GM21786 (cell line): ENCODE data around the gene SLC7A6OS.

Experiments
- ATAC-seq: cut with Tn5 transposase; IDR thresholded peaks from one replicate; pipeline ENCODE4 v1.9.1; 2021; ENCODE audit not compliant: unreplicated experiment

SLC7A6OS gene

GRCh38 chr16:68282064-68282452 lies 28.7 kb downstream of the SLC7A6OS start:
- no peak for ATAC-seq

GRCh38 chr16:68281368-68282063 lies 29.2 kb downstream of the SLC7A6OS start:
- no peak for ATAC-seq

GRCh38 chr16:68279726-68280558 lies 30.8 kb downstream of the SLC7A6OS start:
- no peak for ATAC-seq

DNA sequence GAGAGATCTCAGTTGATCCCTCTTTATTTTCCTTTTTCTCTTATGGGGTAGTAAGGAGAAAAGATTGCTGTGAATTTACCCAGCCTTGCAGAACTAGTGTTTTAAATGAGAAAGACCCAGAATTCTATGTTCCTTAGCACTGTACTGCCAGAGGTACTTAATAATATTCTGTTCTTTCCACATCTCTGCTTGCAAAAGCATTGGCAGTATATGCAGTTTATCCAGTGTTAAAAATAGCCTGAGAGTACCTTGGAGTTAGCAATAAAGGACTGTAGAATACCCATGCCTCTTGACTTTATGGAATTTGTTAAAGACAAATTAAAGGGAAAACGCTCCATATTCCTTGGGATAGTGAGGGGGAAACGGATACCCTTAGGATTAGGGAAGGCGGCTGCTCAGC lies 34.5 kb downstream of the SLC7A6OS start:
- no peak for ATAC-seq

DNA sequence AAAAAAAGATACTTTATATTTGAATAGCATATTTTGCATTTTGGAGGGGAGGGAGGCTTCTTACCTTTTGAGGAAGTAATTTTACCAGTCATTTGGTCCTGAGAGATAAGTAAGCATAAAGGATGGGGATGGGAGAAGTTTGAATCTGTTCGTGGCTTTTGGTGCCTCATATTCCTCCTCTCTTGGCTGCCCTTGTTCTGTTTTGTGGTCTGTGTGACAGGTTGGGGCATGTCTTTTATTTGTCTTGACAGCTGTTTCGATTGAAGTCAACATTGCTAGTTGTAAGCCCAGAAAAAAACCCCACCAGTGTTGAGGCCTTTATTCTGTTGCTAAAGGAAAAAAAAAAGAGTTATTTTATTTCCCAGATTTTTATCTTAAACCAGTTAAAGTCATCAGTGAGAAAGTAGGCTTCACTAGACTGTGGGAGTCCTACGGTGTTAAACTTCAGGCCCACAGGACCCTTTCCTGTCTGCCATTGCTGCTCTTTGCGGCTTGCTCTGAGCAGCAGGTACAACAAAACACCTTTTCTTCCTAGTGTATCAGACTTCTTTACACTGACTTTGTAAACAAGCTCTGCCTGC lies 35.0 kb downstream of the SLC7A6OS start:
- peak; percentile 64 for ATAC-seq

GRCh38 chr16:68274441-68274840 lies 36.3 kb downstream of the SLC7A6OS start:
- ATAC-seq, result no peak

GRCh38 chr16:68273896-68274295 lies 36.9 kb downstream of the SLC7A6OS start:
- no peak for ATAC-seq

DNA sequence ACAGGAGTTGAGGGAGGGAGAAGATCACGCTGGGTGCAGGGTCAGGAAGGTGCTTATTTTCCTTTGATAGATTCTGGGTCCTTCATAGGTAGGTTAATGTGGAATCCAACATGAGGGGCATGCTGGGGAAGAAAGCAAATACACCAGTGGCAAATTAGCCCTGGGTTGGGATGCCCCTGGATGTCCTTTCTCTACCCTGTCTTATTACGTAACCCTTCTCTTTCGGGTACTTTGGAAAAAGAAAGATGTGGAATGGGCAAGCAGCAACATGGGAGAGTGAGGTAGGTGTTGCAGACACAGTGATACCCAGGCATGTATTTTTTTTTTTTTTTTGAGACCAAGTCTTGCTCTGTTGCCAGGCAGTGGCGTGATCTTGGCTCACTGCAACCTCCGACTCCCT lies 37.3 kb downstream of the SLC7A6OS start:
- ATAC-seq, result no peak

GRCh38 chr16:68272507-68273209 lies 38.1 kb downstream of the SLC7A6OS start:
- ATAC-seq, result no peak

DNA sequence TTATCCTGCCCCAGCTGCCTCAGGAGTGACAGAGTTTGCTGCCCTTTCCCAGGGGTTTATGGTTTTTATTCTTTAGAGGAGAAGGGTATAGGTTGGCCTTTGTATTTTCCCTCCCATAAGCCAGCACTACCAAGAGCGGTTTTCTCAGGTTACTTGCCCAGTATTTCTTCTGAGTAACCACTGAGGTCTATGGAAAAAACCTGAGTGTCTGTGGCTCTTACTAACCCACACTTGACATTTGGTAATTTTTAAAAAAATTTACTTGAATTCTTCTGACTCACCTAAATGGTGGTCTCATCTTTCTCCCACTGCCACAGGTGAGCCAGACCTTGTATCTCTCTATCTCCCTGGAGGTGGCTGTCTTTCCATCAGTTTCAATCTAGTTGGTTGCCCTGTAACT lies 40.4 kb downstream of the SLC7A6OS start:
- no peak for ATAC-seq

DNA sequence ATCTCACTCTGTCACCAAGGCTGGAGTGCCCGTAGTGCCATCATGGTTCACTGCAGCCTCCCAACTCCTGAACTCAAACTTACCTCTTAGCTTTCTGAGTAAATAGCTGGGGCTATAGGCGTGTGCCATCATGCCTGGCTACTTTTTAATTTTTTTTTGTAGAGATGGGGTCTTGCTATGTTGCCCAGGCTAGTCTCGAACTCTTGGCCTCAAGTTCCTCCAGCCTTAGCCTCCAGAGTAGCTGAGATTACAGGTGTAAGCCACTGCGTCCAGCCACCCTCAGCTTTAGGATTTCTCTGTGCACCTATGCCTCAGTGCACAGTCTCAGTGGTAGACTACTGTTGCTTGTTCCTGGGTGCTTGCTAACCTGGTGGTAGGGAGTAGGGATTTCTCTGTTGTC lies 41.0 kb downstream of the SLC7A6OS start:
- ATAC-seq, result no peak

GRCh38 chr16:68267612-68268405 lies 42.9 kb downstream of the SLC7A6OS start:
- ATAC-seq, result no peak

- ATAC-seq, result no peak
These were observed 45.4 kb downstream of the SLC7A6OS start for GRCh38 chr16:68265078-68265920.

DNA sequence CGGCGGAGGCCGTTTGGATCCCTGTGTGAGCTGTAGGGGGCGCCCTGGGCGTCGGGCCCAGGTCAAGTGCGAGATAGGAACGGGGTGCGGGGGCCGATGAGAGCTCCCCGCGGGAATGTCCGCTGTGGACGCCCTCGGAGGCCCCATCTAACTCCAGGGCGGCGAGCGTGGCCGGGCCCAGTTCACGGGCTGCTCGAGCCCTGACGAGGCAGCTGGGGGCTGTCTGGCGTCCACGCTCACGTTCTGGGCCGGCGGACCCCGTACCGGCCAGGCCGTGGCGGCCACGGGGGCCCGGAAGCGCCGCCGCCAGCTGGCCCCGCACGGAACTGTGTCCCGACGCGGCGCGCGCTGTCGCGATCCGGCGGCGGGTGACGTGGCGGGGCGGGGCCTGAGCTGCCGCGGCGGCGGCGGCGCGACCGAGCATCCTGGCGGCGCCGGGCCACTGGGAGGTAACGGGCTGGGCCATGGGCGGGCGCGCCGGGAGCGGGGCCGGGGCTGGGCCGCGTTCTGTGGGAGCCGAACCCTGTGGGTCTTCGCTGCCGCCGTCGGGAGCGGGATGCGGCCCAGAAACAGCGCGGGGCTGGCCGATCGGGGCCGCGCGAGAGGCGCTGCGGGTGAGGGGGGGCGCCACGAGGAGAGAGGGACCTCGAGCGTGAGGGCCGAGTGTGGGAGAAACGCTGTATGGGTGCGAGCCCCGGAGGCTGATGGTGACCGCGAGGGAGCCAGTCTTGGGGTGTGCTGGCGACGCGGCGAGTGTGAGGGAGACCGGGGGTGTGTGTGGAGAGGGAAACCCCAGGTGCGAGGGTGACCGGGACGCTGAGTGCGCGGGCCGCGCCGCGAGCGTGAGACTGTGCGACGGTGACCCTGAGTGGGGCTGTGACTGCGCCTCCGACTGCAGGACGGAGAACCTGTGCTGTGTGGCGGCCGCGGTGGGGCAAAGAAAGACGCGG lies 46.3 kb downstream of the SLC7A6OS start, which contains the start of gene SLC7A6:
Gene SLC7A6, plus strand, starts transcription at position 399 of the 950 bp plus-strand sequence. CDS start 10,201 bp downstream, outside the sequence.
- peak; percentile 49 for ATAC-seq

DNA sequence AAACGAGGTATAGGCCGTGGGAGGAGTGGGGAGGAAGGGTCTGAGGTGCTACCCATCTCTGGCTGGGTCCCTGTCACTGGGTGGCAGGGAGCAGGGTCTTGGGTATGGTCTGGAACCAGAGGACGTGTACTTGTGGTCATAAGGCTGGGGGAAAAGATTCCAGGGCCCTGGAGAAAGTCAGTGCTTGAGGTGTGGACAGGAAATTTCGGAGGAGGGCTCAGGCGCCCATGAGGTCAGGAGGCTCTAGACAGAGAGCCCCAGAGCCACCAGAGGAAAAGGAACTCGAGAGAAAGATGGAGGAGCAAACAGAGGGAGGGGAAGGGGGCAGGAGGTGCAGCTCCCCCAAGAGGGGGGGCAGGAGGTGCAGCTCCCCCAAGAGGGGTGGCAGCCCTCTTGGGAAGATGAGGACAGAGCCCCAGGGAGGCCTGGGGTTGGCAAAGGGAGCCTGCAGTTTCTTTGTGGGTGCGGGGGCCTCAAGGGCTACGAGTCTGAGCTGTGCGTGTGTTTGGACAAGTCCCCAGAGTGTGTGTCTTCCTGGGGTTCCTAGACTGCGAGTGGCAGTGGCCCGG lies 47.1 kb downstream of the SLC7A6OS start:
- no peak for ATAC-seq

GRCh38 chr16:68259007-68259825 lies 51.5 kb downstream of the SLC7A6OS start:
- no peak for ATAC-seq
